PC-3 (cell line): Measurements from ENCODE around the gene IL16.

ENCODE experiments used
- EZH2 ChIP-seq: fragments of 300-600 bp; sonication (generic); IDR thresholded peaks from one replicate; pipeline ENCODE4 v1.6.1; 2017; ENCODE audit warnings: antibody characterized with exemption, mild to moderate bottlenecking, low read length; ENCODE audit not compliant: unreplicated experiment
- EZH2phosphoT487 ChIP-seq: fragments of 300-600 bp; sonication (generic); IDR thresholded peaks from 2 replicates; pipeline ENCODE4 v1.6.1; 2018; ENCODE audit warnings: mild to moderate bottlenecking, antibody characterized with exemption, low read length, borderline replicate concordance
- TF ChIP-seq, protein P1 (sequence below): fragments of 300-600 bp; sonication (generic); conservative IDR thresholded peaks from 2 replicates; pipeline ENCODE4 v1.5.1; 2017; ENCODE audit warnings: antibody characterized with exemption, low read depth, mild to moderate bottlenecking, low read length

DNA sequence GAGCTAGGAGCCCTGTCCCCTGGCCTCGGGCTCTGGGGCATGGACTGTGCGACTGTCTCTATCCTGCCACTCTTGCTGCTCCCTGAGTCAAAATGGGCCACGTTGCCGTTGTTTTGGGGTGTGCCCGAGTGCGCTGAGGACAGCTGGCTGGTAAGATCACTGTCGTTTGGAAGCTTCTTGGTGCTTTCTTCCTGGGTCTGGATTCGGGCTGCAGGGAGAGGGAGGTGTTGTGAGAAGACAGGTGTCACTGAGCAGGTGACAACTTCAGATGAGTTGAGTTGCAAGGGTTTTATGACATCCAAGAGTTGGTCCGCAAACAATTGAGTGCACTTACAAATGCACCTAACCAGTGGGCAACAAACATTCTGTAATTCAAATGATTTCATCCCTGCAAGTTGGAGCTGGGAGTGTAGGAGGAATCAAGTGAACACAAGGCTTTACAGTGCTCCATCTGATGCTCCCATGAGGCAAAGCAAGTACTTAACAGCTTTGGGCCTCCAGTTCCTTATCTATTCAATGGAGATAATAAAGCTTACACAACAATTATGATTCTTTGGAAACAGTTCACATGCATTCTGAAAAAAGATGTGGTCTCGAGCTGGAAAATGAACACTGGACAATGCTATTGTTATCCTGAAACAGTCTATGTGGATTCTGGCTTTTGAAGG, 138.2 kb downstream of the IL16 start:
- TF ChIP-seq, protein P1, sequence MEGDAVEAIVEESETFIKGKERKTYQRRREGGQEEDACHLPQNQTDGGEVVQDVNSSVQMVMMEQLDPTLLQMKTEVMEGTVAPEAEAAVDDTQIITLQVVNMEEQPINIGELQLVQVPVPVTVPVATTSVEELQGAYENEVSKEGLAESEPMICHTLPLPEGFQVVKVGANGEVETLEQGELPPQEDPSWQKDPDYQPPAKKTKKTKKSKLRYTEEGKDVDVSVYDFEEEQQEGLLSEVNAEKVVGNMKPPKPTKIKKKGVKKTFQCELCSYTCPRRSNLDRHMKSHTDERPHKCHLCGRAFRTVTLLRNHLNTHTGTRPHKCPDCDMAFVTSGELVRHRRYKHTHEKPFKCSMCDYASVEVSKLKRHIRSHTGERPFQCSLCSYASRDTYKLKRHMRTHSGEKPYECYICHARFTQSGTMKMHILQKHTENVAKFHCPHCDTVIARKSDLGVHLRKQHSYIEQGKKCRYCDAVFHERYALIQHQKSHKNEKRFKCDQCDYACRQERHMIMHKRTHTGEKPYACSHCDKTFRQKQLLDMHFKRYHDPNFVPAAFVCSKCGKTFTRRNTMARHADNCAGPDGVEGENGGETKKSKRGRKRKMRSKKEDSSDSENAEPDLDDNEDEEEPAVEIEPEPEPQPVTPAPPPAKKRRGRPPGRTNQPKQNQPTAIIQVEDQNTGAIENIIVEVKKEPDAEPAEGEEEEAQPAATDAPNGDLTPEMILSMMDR, result no peak
- TF ChIP-seq EZH2phosphoT487 (no peak), EZH2 (no peak)
